Measurements from ENCODE around the gene PDZD7. TPM values are rescaled to one million over a fixed set of nuclear protein-coding genes. Genes with fewer than 3 reads are reported as not detected.

PDZD7 gene
- total RNA-seq, 1 donor from 2014 or later = 0.53 TPM

DNA sequence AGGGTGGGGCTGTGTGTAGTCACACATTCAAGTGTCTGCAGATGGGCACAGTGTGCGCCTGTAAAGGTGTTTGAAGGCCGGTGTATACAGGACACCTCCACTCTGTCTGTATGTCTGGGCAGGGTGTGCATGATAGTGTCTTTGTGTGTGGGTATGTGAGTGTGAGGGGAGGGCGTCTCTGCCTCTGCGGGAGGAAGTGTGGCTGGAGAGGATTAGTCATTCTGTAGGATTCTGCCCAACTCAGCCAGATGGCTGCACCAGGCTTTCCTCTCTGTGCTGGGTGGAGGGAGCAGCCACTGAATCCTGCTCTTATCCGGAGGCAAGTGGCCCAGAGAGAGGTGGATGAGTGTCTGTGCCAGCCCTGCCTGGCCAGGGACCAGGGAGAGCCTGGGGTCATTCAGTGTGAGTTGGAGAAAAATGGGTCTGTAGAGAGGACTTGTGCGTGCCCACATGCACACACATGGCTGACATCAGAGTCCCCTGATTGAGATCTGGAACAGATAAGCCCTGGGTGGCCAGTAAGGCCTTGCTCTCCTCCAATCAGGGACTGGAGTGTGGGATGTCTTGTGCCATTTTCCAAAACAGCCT is 1.8 kb upstream of the PDZD7 start:
- peak; percentile 41 to 87 for DNase-seq (ENCODE audit: low spot score in 2 of 2)
- H3K4me3 ChIP-seq = peak overlapping the region; percentile 72 to 92
- H3K36me3 ChIP-seq = peaks cover 34 to 36% of the 10 kb centered on the region in 2 donors
- no peaks in the 10 kb centered on the region for H3K9me3 ChIP-seq
- intact Hi-C loops (cut with DNase I) = loop anchor here (10.0 kb wide), 1 partner anchor 118 kb away; the partner anchor contains the start of gene SLF2
- H3K4me1 ChIP-seq = peaks cover 20 to 30% of the 10 kb centered on the region in 2 donors
- no peaks in the 10 kb centered on the region for H3K27me3 ChIP-seq
- TF ChIP-seq, protein P1, sequence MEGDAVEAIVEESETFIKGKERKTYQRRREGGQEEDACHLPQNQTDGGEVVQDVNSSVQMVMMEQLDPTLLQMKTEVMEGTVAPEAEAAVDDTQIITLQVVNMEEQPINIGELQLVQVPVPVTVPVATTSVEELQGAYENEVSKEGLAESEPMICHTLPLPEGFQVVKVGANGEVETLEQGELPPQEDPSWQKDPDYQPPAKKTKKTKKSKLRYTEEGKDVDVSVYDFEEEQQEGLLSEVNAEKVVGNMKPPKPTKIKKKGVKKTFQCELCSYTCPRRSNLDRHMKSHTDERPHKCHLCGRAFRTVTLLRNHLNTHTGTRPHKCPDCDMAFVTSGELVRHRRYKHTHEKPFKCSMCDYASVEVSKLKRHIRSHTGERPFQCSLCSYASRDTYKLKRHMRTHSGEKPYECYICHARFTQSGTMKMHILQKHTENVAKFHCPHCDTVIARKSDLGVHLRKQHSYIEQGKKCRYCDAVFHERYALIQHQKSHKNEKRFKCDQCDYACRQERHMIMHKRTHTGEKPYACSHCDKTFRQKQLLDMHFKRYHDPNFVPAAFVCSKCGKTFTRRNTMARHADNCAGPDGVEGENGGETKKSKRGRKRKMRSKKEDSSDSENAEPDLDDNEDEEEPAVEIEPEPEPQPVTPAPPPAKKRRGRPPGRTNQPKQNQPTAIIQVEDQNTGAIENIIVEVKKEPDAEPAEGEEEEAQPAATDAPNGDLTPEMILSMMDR (IDR thresholded peaks at IDR 0.05) = no peak
- H3K27ac ChIP-seq = peak overlapping the region; percentile 99

DNA sequence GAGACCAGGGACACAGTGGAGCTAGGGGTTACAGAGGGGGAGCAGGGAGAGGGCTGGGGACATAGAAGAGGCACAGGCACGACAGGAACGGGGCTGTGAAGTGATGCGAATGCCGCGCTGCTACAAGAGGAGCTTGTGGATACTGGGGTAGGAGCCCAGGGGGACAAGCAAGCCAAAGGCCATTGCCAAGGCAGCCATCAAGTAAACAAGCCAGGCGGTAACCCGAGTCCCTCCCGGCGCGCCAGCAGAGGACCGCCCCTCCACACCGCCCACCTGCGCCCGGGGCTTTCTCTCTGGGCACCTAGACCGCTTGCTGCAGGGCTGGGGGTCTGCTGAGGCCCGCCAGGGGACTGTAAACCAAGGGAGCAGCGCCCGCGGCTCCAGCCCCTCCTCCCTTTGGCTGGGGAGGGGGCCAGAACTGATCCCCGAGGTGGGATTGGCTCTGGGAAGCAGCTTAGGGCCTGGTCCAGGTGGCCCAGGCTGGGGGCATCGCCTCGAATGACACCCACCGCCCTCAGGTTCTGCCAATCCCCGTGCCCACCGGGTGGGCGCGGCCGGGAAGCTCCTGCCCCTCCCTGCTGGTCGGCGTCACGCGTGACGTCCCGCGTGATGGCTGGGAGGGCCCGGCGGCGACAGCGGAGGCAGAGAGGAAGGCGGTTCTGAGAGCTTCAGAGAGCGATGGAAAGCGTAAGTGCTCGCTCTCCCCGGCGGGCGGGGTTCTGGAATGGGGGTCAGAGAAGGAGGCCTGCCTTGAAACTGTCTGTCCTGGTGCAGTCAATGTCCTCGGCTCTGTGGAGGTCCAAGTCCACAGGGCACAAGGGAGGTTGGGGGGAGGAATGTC is 1.1 kb upstream of the PDZD7 start:
- peaks cover 20 to 30% of the 10 kb centered on the region in 2 donors for H3K4me1 ChIP-seq
- peak; percentile 54 to 90 for DNase-seq (ENCODE audit: low spot score in 2 of 2)
- H3K36me3 ChIP-seq = peaks cover 27 to 29% of the 10 kb centered on the region in 2 donors
- H3K27me3 ChIP-seq = no peaks in the 10 kb centered on the region
- H3K27ac ChIP-seq = peak overlapping the region; percentile 99
- TF ChIP-seq, protein P1 (IDR thresholded peaks at IDR 0.05) = no peak
- no peaks in the 10 kb centered on the region for H3K9me3 ChIP-seq
- H3K4me3 ChIP-seq = peak overlapping the region; percentile 72 to 92
- intact Hi-C loops (cut with DNase I) = loop anchor here (1.0 to 10.0 kb wide), 4 partner anchors 10 to 117 kb away; partner anchors contain the start of genes KAZALD1 and SLF2

DNA sequence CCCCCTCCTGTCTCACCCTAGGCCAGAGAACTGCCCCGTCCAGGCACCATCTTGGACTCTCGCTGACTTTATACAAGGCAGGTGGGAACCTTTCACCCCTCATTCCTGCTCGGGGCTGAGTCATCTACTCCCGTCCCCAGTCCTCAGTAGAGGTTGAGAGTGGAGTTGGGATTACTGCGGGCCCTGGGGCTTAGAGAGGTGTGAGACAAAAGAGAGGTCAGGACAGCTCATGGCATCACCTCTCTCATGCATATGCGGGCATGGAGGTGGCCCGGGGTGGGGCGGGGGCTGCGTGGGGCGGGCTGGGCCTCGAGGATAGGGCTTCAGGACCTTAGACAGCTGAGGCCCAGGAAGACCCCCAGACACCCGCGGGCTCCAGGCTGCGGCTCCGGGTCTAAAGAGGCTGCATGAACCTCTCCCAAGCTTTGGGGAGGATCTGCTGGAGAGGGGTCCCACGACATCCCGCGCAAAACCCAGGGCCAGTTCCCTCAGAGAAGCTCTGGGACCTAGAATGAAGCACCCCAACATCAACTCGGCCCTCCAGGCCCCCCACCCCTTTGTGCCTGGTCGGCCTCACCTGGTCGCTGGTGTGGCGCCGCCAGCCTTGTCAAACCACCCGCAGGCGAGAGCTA is 317 bp downstream of the PDZD7 start:
- Histone ChIP-seq H3K27me3 (no peaks in the 10 kb centered on the region), H3K36me3 (peaks cover 13 to 14% of the 10 kb centered on the region in 2 donors), H3K27ac (peak overlapping the region; percentile 99), H3K4me3 (peak overlapping the region; percentile 72 to 92), H3K9me3 (no peaks in the 10 kb centered on the region), H3K4me1 (peaks cover 20 to 30% of the 10 kb centered on the region in 2 donors)
- intact Hi-C loops (cut with DNase I) = loop anchor here (1.0 to 10.0 kb wide), 4 partner anchors 12 to 116 kb away; partner anchors contain the start of genes KAZALD1 and SLF2
- TF ChIP-seq, protein P1 (IDR thresholded peaks at IDR 0.05) = no peak
- DNase-seq (ENCODE audit: low spot score in 2 of 2) = no peak

DNA sequence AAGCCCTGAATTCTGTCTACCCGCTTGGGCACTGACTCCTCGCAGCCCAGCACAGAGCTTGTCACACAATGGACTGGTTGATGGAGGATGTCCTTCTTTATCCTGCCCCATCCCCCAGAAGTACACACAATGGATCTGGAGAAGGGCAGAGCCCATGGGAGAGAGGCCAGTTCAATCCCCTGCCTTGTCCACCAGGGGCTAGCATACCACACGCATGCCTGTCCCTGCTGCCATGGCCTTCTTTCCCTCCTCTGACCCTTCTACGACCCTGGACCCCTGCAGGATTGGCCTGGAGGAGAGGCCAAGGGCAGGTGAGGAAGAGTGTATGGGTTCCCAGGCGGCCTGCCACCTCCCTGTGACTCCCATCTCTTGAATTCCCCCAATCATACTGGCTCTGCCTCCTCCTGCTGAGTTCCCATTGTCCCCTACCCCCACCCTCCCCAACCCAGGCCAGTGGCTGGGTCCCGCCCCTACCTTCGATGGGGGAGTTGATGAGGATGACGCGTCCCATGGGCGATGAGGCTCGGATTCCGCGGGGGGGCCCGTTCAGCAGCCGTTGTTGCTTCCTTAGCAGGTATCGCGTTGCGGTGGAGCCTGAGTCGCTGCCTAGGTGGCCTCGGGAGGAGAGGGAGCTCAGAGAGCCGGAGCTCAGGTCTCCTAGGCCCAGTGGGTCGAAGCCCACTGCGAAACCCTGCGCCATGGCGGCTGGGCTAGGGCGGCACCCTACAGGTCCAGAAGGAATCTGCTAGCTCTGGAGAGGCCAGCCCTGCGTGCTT is 1.2 kb downstream of the PDZD7 start:
- Histone ChIP-seq H3K27ac (no peak overlapping the region), H3K27me3 (no peaks in the 10 kb centered on the region), H3K4me3 (peak overlapping the region in 1 of 2 donors; percentile 92), H3K36me3 (peaks cover 4 to 5% of the 10 kb centered on the region in 2 donors), H3K4me1 (peaks cover 20 to 26% of the 10 kb centered on the region in 2 donors), H3K9me3 (no peaks in the 10 kb centered on the region)
- TF ChIP-seq, protein P1 (IDR thresholded peaks at IDR 0.05) = no peak
- DNase-seq (ENCODE audit: low spot score in 2 of 2) = no peak
- intact Hi-C loops (cut with DNase I) = loop anchor here (10.0 kb wide), 1 partner anchor 115 kb away; the partner anchor contains the start of gene SLF2

All from ascending aorta (tissue), 2 donors.